GM23338 (cell line): ENCODE results near the gene C2CD2L. TPM values are rescaled to one million over a fixed set of nuclear protein-coding genes. Genes with fewer than 3 reads are reported as not detected.

Experiments used
- ATAC-seq: fragments of 200-7000 bp; cut with Tn5 transposase; 3 replicates; pipeline ENCODE4 v1.9.1; 2020
- DNase-seq: peaks from one replicate; pipeline ENCODE4 v3.0.0-alpha.2; 2015; ENCODE audit warnings: low spot score
- H2AFZ ChIP-seq: fragments of 200-600 bp; sonication (generic); 2 replicates; pipeline ENCODE4 v1.8.0; 2016; ENCODE audit warnings: antibody characterized with exemption, mild to moderate bottlenecking, moderate library complexity
- H3F3A ChIP-seq: fragments of 200-600 bp; sonication (generic); replicated peaks from 2 replicates; pipeline ENCODE4 v1.8.0; 2017; ENCODE audit warnings: antibody characterized with exemption, mixed run types, low read depth
- H3K27ac ChIP-seq: fragments of 200-600 bp; sonication (generic); 2 replicates; pipeline ENCODE4 v1.6.1; 2016; ENCODE audit warnings: low read depth
- H3K27me3 ChIP-seq: fragments of 200-600 bp; sonication (generic); 2 replicates; pipeline ENCODE4 v1.8.0; 2016; ENCODE audit warnings: mild to moderate bottlenecking, mixed run types, moderate library complexity; ENCODE audit not compliant: insufficient read depth
- H3K36me3 ChIP-seq: fragments of 200-600 bp; sonication (generic); 2 replicates; pipeline ENCODE4 v1.8.0; 2016; ENCODE audit warnings: mild to moderate bottlenecking; ENCODE audit not compliant: insufficient read depth
- H3K4me1 ChIP-seq: fragments of 200-600 bp; sonication (generic); 2 replicates; pipeline ENCODE4 v1.8.0; 2016; ENCODE audit warnings: mild to moderate bottlenecking, moderate library complexity; ENCODE audit not compliant: insufficient read depth
- H3K4me2 ChIP-seq: fragments of 200-600 bp; sonication (generic); 2 replicates; pipeline ENCODE4 v1.7.1; 2017; ENCODE audit warnings: mixed run types
- H3K4me3 ChIP-seq: fragments of 200-600 bp; sonication (generic); 2 replicates; pipeline ENCODE4 v1.6.1; 2016; ENCODE audit warnings: mixed run types
- H3K79me2 ChIP-seq: fragments of 200-600 bp; sonication (generic); replicated peaks from 2 replicates; pipeline ENCODE4 v1.8.0; 2017; ENCODE audit warnings: mild to moderate bottlenecking; ENCODE audit not compliant: insufficient read depth
- H3K9me2 ChIP-seq: fragments of 200-600 bp; sonication (generic); 2 replicates; pipeline ENCODE4 v1.8.0; 2017; ENCODE audit not compliant: insufficient read depth
- H4K20me1 ChIP-seq: fragments of 200-600 bp; sonication (generic); replicated peaks from 2 replicates; pipeline ENCODE4 v1.8.0; 2017; ENCODE audit warnings: mild to moderate bottlenecking; ENCODE audit not compliant: insufficient read depth
- H3K27ac Mint-ChIP-seq: 2 replicates; pipeline ENCODE4 v1.8.0; 2020; ENCODE audit warnings: inconsistent platforms, mild to moderate bottlenecking, moderate library complexity, mixed read lengths
- H3K27me3 Mint-ChIP-seq: 3 replicates; pipeline ENCODE4 v1.8.0; 2022; ENCODE audit warnings: low read depth, mild to moderate bottlenecking, moderate library complexity, mixed read lengths, inconsistent platforms; ENCODE audit not compliant: insufficient read depth, poor library complexity
- H3K36me3 Mint-ChIP-seq: 3 replicates; pipeline ENCODE4 v1.8.0; 2021; ENCODE audit warnings: low read depth, mild to moderate bottlenecking, inconsistent platforms, moderate library complexity, mixed read lengths
- H3K4me1 Mint-ChIP-seq: 3 replicates; pipeline ENCODE4 v1.8.0; 2020; ENCODE audit warnings: mild to moderate bottlenecking, inconsistent platforms, mixed read lengths
- H3K4me3 Mint-ChIP-seq: 3 replicates; pipeline ENCODE4 v1.8.0; 2021; ENCODE audit warnings: moderate library complexity, mild to moderate bottlenecking, inconsistent platforms, mixed read lengths
- H3K9me3 Mint-ChIP-seq: 3 replicates; pipeline ENCODE4 v1.8.0; 2020; ENCODE audit warnings: moderate library complexity, mild to moderate bottlenecking, inconsistent platforms, mixed read lengths
- CREB1 ChIP-seq: fragments of 250-450 bp; sonication (Bioruptor Pico); IDR thresholded peaks from 2 replicates; pipeline ENCODE4 v1.5.0; 2020; ENCODE audit warnings: low read depth, mild to moderate bottlenecking, moderate library complexity
- EZH2 ChIP-seq: fragments of 200-600 bp; sonication (generic); IDR thresholded peaks from one replicate; pipeline ENCODE4 v1.8.0; 2017; ENCODE audit warnings: antibody characterized with exemption, mild to moderate bottlenecking, low read depth; ENCODE audit not compliant: unreplicated experiment
- JUNB ChIP-seq: IDR thresholded peaks from one replicate; pipeline ENCODE4 v1.6.1; 2016; ENCODE audit warnings: antibody characterized with exemption; ENCODE audit not compliant: unreplicated experiment
- POLR2AphosphoS5 ChIP-seq: IDR thresholded peaks from 2 replicates; pipeline ENCODE4 v1.6.1; 2016; ENCODE audit warnings: antibody characterized with exemption, low read depth
- ZNF462 ChIP-seq: fragments of 250-450 bp; sonication (Bioruptor Pico); IDR thresholded peaks from 2 replicates; pipeline ENCODE4 v1.5.0; 2020; ENCODE audit warnings: mild to moderate bottlenecking, moderate library complexity
- polyA plus RNA-seq: library from polyadenylated mRNA; unstranded; fragments of >200 nt; fragmentation: Nextera tagmentation; extraction: Ambion mirVana; gene quantifications from 2 replicates; pipeline ENCODE4 v1.2.1, GENCODE V29; 2016
- total RNA-seq: library from RNA; depleted of rRNA; stranded (reverse); fragments of >200 nt; shearing (Covaris generic); gene quantifications from 2 replicates; pipeline ENCODE4 v1.2.3, GENCODE V29; 2014
- TF ChIP-seq, protein P1 (sequence below), 2 experiments: fragments of 200-600 bp in 1 of 2; sonication (generic) in 1 of 2; conservative IDR thresholded peaks; 2 replicates each; pipeline versions ENCODE4 v1.5.1 to v1.6.1; 2016 to 2017; ENCODE audit warnings: antibody characterized with exemption in 2 of 2, low read depth in 2 of 2, mild to moderate bottlenecking in 2 of 2, moderate library complexity in 1 of 2

Gene C2CD2L
- total and polyA plus RNA-seq, 2 experiments from 2014 or later = 1.4 to 4.4 TPM

DNA sequence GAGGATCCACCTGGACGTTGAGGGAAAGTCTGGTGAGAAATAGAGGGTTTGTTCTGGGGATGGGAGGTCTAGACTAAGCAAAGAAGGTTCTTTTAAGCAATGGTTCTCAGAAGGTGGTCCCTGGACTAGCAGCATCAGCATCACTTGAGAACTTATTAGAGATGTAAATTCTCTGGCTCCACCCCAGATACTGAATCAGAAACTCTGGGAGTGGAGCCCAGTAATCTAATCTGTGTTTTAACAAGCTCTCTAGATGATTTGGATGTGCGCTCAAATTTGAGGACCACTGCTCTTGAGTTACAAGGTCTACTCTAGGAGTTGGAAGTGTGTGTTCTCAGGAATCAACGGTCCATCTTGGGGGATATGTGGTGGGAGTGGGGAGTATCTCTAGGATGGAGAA is 38.4 kb downstream of the C2CD2L start:
- 0 out of 2 replicates have a peak, but pooled peaks cover 14% of the 10 kb centered on the region for H3F3A ChIP-seq
- H3K4me1 ChIP-seq = peaks cover 15% of the 10 kb centered on the region
- peak overlapping the region; percentile 96; the same call in 1 of the 2 replicates for H2AFZ ChIP-seq
- no peak for DNase-seq
- no peaks in the 10 kb centered on the region for H3K36me3 Mint-ChIP-seq
- peaks cover 38% of the 10 kb centered on the region for H3K27me3 Mint-ChIP-seq
- H3K4me2 ChIP-seq = no peak overlapping the region
- TF ChIP-seq JUNB = no peak
- no peaks in the 10 kb centered on the region for H3K9me3 Mint-ChIP-seq
- H3K79me2 ChIP-seq = no peaks in the 10 kb centered on the region
- H3K27me3 ChIP-seq = peaks cover 51% of the 10 kb centered on the region
- ATAC-seq = no peak
- no peak overlapping the region for H3K27ac Mint-ChIP-seq
- H3K27ac ChIP-seq = no peak overlapping the region
- no peaks in the 10 kb centered on the region for H3K36me3 ChIP-seq
- no peaks in the 10 kb centered on the region for H4K20me1 ChIP-seq
- H3K9me2 ChIP-seq = no peaks in the 10 kb centered on the region
- H3K4me3 ChIP-seq = no peak overlapping the region
- no peak overlapping the region; the same call in 2 of the 3 replicates for H3K4me3 Mint-ChIP-seq
- peaks cover 24% of the 10 kb centered on the region for H3K4me1 Mint-ChIP-seq

DNA sequence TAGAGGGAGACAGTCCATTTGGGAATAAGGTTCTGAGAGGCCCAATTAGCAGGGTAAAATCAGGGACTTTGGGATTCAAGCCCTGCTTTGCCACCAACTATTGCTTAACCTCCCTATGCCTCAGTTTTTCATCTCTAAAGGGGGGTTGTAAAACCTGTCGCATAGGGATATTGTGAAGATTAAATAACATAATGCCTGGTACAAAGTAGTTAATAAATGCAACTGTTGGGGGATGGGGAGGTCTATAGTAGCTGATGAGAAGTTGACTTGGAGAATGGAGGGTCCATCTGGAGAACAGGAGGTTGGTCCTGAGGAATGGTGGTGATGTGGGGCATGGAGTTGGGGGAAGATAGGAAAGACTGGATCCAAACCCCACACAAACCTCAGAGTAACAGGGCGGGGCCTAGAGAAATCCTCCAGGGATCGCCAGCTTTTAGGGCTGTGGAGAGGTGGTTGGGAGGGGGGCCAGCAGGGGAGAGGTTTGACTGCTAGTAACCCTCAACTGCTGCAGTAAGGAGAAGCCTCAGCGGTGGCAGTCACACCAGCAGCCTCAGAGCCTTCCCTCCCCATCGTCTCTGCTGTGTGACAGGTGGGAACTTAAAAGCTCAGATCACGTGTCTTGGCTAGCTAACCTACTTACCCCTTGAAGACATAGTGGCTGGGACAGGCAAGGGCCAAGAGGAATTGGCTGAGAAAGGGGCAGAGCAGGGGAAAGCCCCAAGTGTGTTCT is 40.6 kb downstream of the C2CD2L start:
- Histone ChIP-seq H3K9me2 (no peaks in the 10 kb centered on the region), H3K4me2 (peak overlapping the region; percentile 96), H3F3A (0 out of 2 replicates have a peak, but pooled peaks cover 20% of the 10 kb centered on the region), H4K20me1 (no peaks in the 10 kb centered on the region), H3K27ac (no peak overlapping the region), H2AFZ (peak overlapping the region; percentile 99), H3K27me3 (peaks cover 64% of the 10 kb centered on the region), H3K79me2 (no peaks in the 10 kb centered on the region), H3K4me1 (peaks cover 15% of the 10 kb centered on the region), H3K4me3 (peak overlapping the region; percentile 84; the same call in 1 of the 2 replicates), H3K36me3 (no peaks in the 10 kb centered on the region)
- ATAC-seq (peak; percentile 12), DNase-seq (peak; percentile 66)
- H3K36me3 Mint-ChIP-seq = no peaks in the 10 kb centered on the region; the same call in 2 of the 3 replicates
- peak overlapping the region; percentile 81 for H3K4me3 Mint-ChIP-seq
- peaks cover 56% of the 10 kb centered on the region for H3K27me3 Mint-ChIP-seq
- TF ChIP-seq CREB1 = no peak
- no peak for TF ChIP-seq EZH2
- TF ChIP-seq POLR2AphosphoS5 = no peak
- H3K4me1 Mint-ChIP-seq = peaks cover 24% of the 10 kb centered on the region
- H3K27ac Mint-ChIP-seq = no peak overlapping the region
- H3K9me3 Mint-ChIP-seq = no peaks in the 10 kb centered on the region; the same call in 2 of the 3 replicates

DNA sequence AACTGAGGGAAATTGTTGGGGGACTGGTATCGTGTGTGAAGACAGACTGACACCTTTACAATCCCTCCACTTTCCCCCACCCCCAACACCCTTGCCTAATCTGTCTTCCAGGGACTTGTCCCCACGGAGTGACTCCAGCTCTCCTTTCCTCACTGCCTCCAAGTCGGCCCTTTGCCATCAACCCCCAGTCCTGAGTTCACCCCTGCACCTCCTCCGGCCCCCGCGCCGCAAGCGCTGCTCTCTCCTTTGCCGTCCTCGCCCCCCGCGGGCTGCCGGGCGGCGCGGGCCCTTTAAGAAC is 41.5 kb downstream of the C2CD2L start:
- Histone ChIP-seq H3F3A (0 out of 2 replicates have a peak, but pooled peaks cover 20% of the 10 kb centered on the region), H3K27ac (no peak overlapping the region), H4K20me1 (no peaks in the 10 kb centered on the region), H2AFZ (peak overlapping the region; percentile 99), H3K4me1 (peaks cover 15% of the 10 kb centered on the region), H3K36me3 (no peaks in the 10 kb centered on the region), H3K9me2 (no peaks in the 10 kb centered on the region), H3K4me2 (peak overlapping the region; percentile 96), H3K27me3 (peaks cover 64% of the 10 kb centered on the region), H3K4me3 (peak overlapping the region; percentile 84), H3K79me2 (no peaks in the 10 kb centered on the region)
- Mint-ChIP-seq H3K9me3 (no peaks in the 10 kb centered on the region; the same call in 2 of the 3 replicates), H3K4me1 (peaks cover 24% of the 10 kb centered on the region), H3K36me3 (no peaks in the 10 kb centered on the region; the same call in 2 of the 3 replicates), H3K27ac (no peak overlapping the region), H3K27me3 (peaks cover 54% of the 10 kb centered on the region), H3K4me3 (peak overlapping the region; percentile 81)
- no peak for DNase-seq
- ATAC-seq = no peak
- TF ChIP-seq EZH2 (peak; percentile 52), ZNF462 (CRISPR knock-in tag) (no peak)
- TF ChIP-seq, protein P1, sequence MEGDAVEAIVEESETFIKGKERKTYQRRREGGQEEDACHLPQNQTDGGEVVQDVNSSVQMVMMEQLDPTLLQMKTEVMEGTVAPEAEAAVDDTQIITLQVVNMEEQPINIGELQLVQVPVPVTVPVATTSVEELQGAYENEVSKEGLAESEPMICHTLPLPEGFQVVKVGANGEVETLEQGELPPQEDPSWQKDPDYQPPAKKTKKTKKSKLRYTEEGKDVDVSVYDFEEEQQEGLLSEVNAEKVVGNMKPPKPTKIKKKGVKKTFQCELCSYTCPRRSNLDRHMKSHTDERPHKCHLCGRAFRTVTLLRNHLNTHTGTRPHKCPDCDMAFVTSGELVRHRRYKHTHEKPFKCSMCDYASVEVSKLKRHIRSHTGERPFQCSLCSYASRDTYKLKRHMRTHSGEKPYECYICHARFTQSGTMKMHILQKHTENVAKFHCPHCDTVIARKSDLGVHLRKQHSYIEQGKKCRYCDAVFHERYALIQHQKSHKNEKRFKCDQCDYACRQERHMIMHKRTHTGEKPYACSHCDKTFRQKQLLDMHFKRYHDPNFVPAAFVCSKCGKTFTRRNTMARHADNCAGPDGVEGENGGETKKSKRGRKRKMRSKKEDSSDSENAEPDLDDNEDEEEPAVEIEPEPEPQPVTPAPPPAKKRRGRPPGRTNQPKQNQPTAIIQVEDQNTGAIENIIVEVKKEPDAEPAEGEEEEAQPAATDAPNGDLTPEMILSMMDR (conservative IDR thresholded peaks at IDR 0.05; ENCODE audit: low read depth in 2 of 2) = no peak
